Ishikawa (cell line): ENCODE measurements around the gene OSBPL10.

Experiments
- CEBPB ChIP-seq: IDR thresholded peaks from 2 replicates; pipeline ENCODE4 v1.6.1; 2012
- CREB1 ChIP-seq: IDR thresholded peaks from 2 replicates; pipeline ENCODE4 v1.6.1; 2012; ENCODE audit warnings: low read depth
- EGR1 ChIP-seq: IDR thresholded peaks from 2 replicates; pipeline ENCODE4 v1.6.1; 2012
- EP300 ChIP-seq: IDR thresholded peaks from 2 replicates; pipeline ENCODE4 v1.6.1; 2012; ENCODE audit warnings: borderline replicate concordance
- FOXM1 ChIP-seq: IDR thresholded peaks from 2 replicates; pipeline ENCODE4 v1.6.1; 2012; ENCODE audit warnings: low read depth, borderline replicate concordance
- NFIC ChIP-seq: IDR thresholded peaks from 2 replicates; pipeline ENCODE4 v1.6.1; 2012
- RAD21 ChIP-seq: IDR thresholded peaks from 2 replicates; pipeline ENCODE4 v1.6.1; 2012; ENCODE audit warnings: low read depth
- TAF1 ChIP-seq: IDR thresholded peaks from 2 replicates; pipeline ENCODE4 v1.6.1; 2012; ENCODE audit warnings: low read depth, mild to moderate bottlenecking
- TCF12 ChIP-seq: IDR thresholded peaks from 2 replicates; pipeline ENCODE4 v1.6.1; 2012; ENCODE audit warnings: low read depth
- TEAD4 ChIP-seq: IDR thresholded peaks from 2 replicates; pipeline ENCODE4 v1.6.1; 2012
- YY1 ChIP-seq: IDR thresholded peaks from 2 replicates; pipeline ENCODE4 v1.6.1; 2012; ENCODE audit warnings: low read depth
- ZBTB7A ChIP-seq: IDR thresholded peaks from 2 replicates; pipeline ENCODE4 v1.6.1; 2012; ENCODE audit warnings: low read depth
- TF ChIP-seq, protein P1 (sequence below): IDR thresholded peaks from 2 replicates; pipeline ENCODE4 v1.6.1; 2012
- TF ChIP-seq, protein P2 (sequence below): IDR thresholded peaks from 2 replicates; pipeline ENCODE4 v1.6.1; 2012; ENCODE audit warnings: low read depth, mild to moderate bottlenecking
- TF ChIP-seq, protein P3 (sequence below): IDR thresholded peaks from 2 replicates; pipeline ENCODE4 v1.6.1; 2012

Gene OSBPL10

DNA sequence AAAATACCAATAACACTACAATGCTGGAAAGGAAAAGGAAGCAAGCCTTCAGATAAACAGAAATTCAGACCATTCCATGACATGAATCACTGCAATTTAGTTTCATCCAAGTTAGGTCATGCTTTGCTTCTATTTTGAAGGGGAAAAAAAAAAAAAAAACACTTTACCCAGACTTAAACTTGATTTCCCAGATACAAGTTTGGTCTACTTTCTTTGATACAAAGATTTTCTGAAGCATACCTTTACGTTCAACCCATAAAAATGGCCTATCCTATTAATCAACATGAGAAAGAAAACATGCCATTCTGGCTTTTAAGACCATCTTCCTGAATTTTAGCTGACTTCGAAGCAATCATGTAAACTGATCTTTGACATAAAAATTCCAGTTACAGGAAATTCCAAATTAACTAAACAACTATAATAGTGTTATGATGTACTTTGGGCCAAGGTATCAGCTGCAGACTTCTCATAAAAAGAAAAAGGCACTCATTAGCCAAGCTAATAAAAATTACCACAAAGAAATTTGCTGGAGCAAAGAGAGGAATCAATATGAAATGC lies 12.6 kb downstream of the OSBPL10 start:
- TF ChIP-seq YY1 (no peak), RAD21 (0 out of 2 replicates have a peak, but pooled peaks have one; percentile 7)

DNA sequence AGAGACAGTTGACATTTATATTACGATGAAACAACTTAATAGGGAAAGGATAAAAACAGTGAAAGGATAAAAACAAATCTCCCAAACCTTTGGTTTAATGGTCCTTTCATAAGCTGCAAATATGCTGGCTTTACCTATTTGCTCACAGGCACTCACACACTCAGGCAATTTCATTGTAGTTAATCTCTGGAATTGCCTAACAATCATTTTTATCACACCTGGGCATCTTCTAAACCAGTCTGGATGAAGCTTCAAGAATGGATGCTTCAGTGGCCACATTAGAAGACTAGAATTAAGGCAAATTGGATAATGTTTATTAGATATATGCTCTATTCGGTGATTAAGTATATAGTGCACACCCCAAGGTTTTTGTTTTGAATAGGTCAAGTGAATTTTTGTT lies 13.5 kb downstream of the OSBPL10 start:
- TF ChIP-seq, protein P1, sequence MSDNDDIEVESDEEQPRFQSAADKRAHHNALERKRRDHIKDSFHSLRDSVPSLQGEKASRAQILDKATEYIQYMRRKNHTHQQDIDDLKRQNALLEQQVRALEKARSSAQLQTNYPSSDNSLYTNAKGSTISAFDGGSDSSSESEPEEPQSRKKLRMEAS: no peak
- TF ChIP-seq, protein P2, sequence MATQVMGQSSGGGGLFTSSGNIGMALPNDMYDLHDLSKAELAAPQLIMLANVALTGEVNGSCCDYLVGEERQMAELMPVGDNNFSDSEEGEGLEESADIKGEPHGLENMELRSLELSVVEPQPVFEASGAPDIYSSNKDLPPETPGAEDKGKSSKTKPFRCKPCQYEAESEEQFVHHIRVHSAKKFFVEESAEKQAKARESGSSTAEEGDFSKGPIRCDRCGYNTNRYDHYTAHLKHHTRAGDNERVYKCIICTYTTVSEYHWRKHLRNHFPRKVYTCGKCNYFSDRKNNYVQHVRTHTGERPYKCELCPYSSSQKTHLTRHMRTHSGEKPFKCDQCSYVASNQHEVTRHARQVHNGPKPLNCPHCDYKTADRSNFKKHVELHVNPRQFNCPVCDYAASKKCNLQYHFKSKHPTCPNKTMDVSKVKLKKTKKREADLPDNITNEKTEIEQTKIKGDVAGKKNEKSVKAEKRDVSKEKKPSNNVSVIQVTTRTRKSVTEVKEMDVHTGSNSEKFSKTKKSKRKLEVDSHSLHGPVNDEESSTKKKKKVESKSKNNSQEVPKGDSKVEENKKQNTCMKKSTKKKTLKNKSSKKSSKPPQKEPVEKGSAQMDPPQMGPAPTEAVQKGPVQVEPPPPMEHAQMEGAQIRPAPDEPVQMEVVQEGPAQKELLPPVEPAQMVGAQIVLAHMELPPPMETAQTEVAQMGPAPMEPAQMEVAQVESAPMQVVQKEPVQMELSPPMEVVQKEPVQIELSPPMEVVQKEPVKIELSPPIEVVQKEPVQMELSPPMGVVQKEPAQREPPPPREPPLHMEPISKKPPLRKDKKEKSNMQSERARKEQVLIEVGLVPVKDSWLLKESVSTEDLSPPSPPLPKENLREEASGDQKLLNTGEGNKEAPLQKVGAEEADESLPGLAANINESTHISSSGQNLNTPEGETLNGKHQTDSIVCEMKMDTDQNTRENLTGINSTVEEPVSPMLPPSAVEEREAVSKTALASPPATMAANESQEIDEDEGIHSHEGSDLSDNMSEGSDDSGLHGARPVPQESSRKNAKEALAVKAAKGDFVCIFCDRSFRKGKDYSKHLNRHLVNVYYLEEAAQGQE: no peak
- TF ChIP-seq, protein P3, sequence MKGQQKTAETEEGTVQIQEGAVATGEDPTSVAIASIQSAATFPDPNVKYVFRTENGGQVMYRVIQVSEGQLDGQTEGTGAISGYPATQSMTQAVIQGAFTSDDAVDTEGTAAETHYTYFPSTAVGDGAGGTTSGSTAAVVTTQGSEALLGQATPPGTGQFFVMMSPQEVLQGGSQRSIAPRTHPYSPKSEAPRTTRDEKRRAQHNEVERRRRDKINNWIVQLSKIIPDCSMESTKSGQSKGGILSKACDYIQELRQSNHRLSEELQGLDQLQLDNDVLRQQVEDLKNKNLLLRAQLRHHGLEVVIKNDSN: no peak
- TF ChIP-seq TCF12 (no peak), FOXM1 (no peak), YY1 (no peak), TAF1 (no peak), EP300 (no peak), NFIC (no peak), RAD21 (no peak), TEAD4 (no peak), CEBPB (no peak), EGR1 (no peak), ZBTB7A (no peak), CREB1 (no peak)

DNA sequence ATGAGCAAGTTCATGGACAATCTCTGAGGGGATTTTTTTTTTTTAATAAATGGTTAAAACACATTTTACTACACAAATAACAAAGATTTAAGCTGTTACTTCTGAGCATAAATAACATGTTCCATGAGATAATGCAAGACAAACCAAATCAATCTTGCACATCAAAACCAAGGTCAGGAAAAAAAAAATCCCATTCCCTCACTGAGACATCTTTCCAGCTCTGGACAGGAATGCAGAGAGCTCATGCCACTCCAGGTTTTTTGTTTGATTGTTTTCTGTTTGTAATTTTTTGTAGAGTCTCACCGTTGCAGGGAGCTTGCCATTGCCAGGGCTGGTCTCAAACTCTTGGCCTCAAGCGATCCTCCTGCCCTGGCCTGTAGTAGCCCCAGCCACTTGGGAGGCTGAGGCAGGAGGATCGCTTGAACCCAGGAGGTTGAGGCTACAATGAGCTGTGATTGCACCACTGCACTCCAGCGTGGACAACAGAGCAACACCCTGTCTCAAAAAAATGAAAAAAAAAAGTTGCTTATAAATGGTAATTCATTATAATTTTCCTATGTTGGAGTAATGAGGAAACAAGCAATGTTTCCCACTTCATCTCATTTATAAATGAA lies 14.0 kb downstream of the OSBPL10 start:
- TF ChIP-seq EP300: no peak
- no peak for TF ChIP-seq ZBTB7A
- TF ChIP-seq, protein P1: no peak
- no peak for TF ChIP-seq CEBPB

DNA sequence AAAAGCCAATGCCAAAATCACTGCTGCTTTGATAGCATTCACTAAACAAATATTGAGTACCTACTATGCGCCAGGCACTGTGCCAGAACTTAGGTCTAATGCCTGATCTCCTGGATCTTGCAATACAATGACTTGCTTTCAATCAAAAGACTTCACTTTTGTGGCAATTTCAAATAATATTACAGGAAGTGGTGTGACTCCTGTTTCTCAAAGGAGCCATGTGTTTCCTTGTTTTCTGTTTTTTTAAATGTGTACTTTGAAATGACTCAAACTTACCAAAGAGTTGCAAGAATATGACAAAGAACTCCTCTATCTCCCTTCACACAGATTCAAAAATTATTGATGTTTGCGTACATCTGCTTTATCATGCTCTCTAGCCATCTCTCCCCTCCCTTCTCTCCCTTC lies 18.3 kb downstream of the OSBPL10 start:
- TF ChIP-seq EGR1: no peak
- TF ChIP-seq, protein P3: no peak
- no peak for TF ChIP-seq TAF1
- TF ChIP-seq CREB1: no peak
- TF ChIP-seq, protein P1: no peak
- TF ChIP-seq, protein P2: no peak
- no peak for TF ChIP-seq TCF12
- no peak for TF ChIP-seq RAD21
- TF ChIP-seq CEBPB: no peak
- no peak for TF ChIP-seq TEAD4
- TF ChIP-seq FOXM1: no peak
- no peak for TF ChIP-seq YY1
- no peak for TF ChIP-seq ZBTB7A

DNA sequence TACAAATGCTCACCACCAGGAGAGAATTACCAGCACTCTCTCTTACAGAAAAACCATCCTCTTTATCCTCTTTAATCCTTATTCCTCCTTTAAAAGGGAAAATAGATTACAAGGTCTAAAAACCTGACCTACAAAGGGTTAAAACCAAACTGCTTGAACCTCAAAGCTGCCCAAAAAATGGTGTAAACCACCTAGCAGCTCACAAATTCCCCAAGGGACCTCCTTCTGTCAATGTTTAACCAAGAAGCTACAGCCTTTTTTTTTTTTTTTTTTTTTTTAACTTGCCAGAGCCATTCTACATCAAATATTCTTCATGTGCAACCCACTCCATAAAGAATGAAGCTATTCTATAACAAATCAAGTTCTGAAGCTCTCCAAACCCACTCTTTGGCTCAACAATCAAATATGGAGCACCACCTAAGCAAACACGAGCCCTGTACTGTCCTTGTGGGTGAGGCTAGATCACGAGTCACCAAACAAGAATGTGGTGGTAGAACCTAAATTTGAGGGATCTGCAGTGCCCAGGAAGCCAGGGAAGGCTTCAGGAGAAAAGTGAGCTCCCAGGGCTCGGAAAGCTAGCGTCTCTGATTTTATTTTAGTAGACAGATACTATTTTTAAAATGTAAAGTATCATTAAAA lies 20.1 kb downstream of the OSBPL10 start:
- no peak for TF ChIP-seq RAD21
- no peak for TF ChIP-seq CREB1
- no peak for TF ChIP-seq TAF1
- peak; percentile 79 for TF ChIP-seq TEAD4
- peak; percentile 61 for TF ChIP-seq YY1
